PC-9 (cell line): ENCODE results near the gene NLN. TPM values are rescaled to one million over a fixed set of nuclear protein-coding genes. Genes with fewer than 3 reads are reported as not detected.
"Not testable (repeated sequence)": the region's sequence is repeated elsewhere in the genome, so short reads cannot be mapped to it uniquely, and the experiment has no call there.

ENCODE experiments used
- Bru-seq: library from RNA; stranded (reverse); fragments of 400-500 nt; gene quantifications from one replicate; lab custom pipeline; 2021; lab: Mats Ljungman, UMichigan
- BruChase-seq, 2 experiments: library from RNA; stranded (reverse); fragments of 400-500 nt; gene quantifications; one replicate each; lab custom pipeline; 2021; lab: Mats Ljungman, UMichigan
- BruUV-seq: library from RNA; stranded (reverse); fragments of 400-500 nt; replicated peaks from 2 replicates; lab custom pipeline; 2021; lab: Mats Ljungman, UMichigan
- CTCF ChIA-PET: fragments of 300-600 bp; sonication (Branson Sonifier 250); formaldehyde crosslinking; loops from one replicate; lab custom pipeline; 2022; ENCODE audit warnings: antibody characterized with exemption; lab: Charles Lee
- POLR2A ChIA-PET: fragments of 300-600 bp; sonication (Branson Sonifier 250); formaldehyde crosslinking; loops from one replicate; lab custom pipeline; 2022; ENCODE audit warnings: antibody characterized with exemption; ENCODE audit not compliant: unreplicated experiment; lab: Charles Lee
- DNase-seq, 2 experiments: peaks; one replicate each; pipeline versions ENCODE4 v3.0.0 to v3.0.0-alpha.2; 2015 to 2022; ENCODE audit warnings: mixed read lengths in 1 of 2
- H2AFZ ChIP-seq: fragments of 200-600 bp; sonication (generic); 2 replicates; pipeline ENCODE4 v1.8.1; 2017; ENCODE audit warnings: antibody characterized with exemption
- H3F3A ChIP-seq: fragments of 200-600 bp; sonication (generic); 2 replicates; pipeline ENCODE4 v1.8.1; 2017; ENCODE audit warnings: antibody characterized with exemption, mild to moderate bottlenecking, low read depth; ENCODE audit not compliant: insufficient read depth
- H3K27ac ChIP-seq: fragments of 200-600 bp; sonication (generic); 2 replicates; pipeline ENCODE4 v1.6.1; 2016; ENCODE audit warnings: mixed run types
- H3K27me3 ChIP-seq: fragments of 200-600 bp; sonication (generic); 2 replicates; pipeline ENCODE4 v1.6.1; 2016; ENCODE audit warnings: low read depth, mixed run types; ENCODE audit not compliant: insufficient read depth
- H3K36me3 ChIP-seq: fragments of 200-600 bp; sonication (generic); 2 replicates; pipeline ENCODE4 v1.6.1; 2016; ENCODE audit warnings: low read depth, mixed run types
- H3K4me1 ChIP-seq: fragments of 200-600 bp; sonication (generic); replicated peaks from 2 replicates; pipeline ENCODE4 v1.6.1; 2016; ENCODE audit warnings: mixed run types; ENCODE audit not compliant: insufficient read depth
- H3K4me2 ChIP-seq: fragments of 200-600 bp; sonication (generic); 2 replicates; pipeline ENCODE4 v1.6.1; 2017; ENCODE audit warnings: mixed run types
- H3K4me3 ChIP-seq: fragments of 200-600 bp; sonication (generic); 2 replicates; pipeline ENCODE4 v1.6.1; 2016; ENCODE audit warnings: mixed run types
- H3K79me2 ChIP-seq: fragments of 200-600 bp; sonication (generic); 2 replicates; pipeline ENCODE4 v1.6.1; 2017; ENCODE audit warnings: low read depth, mixed run types
- H3K9me2 ChIP-seq: fragments of 200-600 bp; sonication (generic); 2 replicates; pipeline ENCODE4 v1.8.1; 2017; ENCODE audit warnings: mild to moderate bottlenecking; ENCODE audit not compliant: insufficient read depth
- H3K9me3 ChIP-seq: fragments of 200-600 bp; sonication (generic); 2 replicates; pipeline ENCODE4 v1.8.1; 2016; ENCODE audit warnings: low read depth; ENCODE audit not compliant: insufficient read depth
- H4K20me1 ChIP-seq: fragments of 200-600 bp; sonication (generic); 2 replicates; pipeline ENCODE4 v1.8.1; 2017; ENCODE audit not compliant: insufficient read depth
- EZH2 ChIP-seq: fragments of 200-600 bp; sonication (generic); IDR thresholded peaks from 2 replicates; pipeline ENCODE4 v1.8.0; 2017; ENCODE audit warnings: antibody characterized with exemption, low read depth
- intact Hi-C: fragments of 100-400 bp; cut with micrococcal nuclease; formaldehyde crosslinking; loops from one replicate; pipeline ENCODE4 v1.10.0; 2022; ENCODE audit not compliant: unreplicated experiment
- long read RNA-seq: library from polyadenylated mRNA; stranded (forward); transcript quantifications from one replicate; pipeline ENCODE4 v2.0.0, GENCODE V29; 2022
- total RNA-seq: library from RNA; stranded (reverse); gene quantifications from 2 replicates; pipeline ENCODE4 v1.2.3, GENCODE V29; 2021
- TF ChIP-seq, protein P1 (sequence below): fragments of 200-600 bp; sonication (generic); conservative IDR thresholded peaks from 2 replicates; pipeline ENCODE4 v1.6.1; 2017; ENCODE audit warnings: mixed run types, antibody characterized with exemption, mild to moderate bottlenecking, moderate library complexity

The NLN gene
- total RNA-seq, result 56.7 and 74.7 TPM in 2 replicates
- Bru-seq, nascent RNA, result percentile 82 among the genes with signal in this experiment
- BruChase-seq, experiment 1, labeled RNA remaining after a 2-hour chase, result percentile 70 among the genes with signal in this experiment
- BruChase-seq, experiment 2, labeled RNA remaining after a 6-hour chase, result percentile 79 among the genes with signal in this experiment
- long read RNA-seq, full-length matches to known transcripts, result 57 of 94 reads
- long read RNA-seq, partial matches to known transcripts, result 5 of 94 reads
- long read RNA-seq, other reads (novel, unspliced or antisense), result 32 of 94 reads

DNA sequence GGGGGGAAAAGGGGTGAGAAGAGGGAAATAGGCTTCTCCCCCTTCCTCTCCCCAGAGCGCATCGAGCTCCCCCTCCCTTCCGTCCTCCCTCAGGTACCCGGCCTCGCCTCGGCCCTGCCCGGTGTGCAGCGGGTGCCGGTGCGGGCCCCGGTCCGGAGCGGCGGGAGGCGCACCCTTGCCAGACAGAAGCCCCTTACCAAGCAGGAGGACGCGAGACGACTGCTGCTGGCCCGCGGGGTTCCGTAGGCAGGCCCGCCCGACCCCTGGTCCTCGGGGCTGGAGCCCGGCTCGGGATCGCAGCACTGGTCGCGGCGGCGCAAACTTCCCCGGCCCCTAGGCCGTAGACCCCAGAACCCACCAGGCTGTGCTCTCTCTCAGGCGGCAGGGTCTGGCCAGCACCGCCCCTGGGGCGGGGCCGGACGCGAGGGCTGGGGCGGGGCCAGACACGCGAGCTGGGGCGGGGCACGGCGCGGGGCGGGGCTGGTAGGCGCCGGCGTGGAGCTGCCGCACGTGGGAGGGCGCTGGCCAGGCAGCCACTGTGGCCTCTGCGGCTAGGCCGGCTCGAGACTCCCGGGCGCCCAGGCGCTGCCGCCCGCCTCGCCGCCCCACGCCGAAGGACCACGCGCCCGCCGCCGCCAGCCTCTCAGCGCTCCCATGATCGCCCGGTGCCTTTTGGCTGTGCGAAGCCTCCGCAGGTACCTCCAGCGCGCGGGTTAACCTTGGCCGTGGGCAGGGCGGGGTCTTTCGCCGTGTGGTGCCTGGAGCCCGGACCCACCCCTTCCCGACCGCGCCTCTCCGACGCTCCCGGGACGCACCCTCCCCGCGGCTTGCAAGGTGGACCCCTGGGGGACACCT, at the start of gene NLN, which contains the start of gene SGTB:
NLN (plus strand) TSS at position 486 of the 855 bp plus-strand sequence; CDS start at position 655, 169 bp downstream.
SGTB (minus strand) TSS at position 390 of the 855 bp plus-strand sequence. CDS start 1,302 bp downstream, outside the sequence.
- Histone ChIP-seq H3K27ac (peak within 1 kb of the TSS; percentile 48), H3K79me2 (peaks cover 42% of the 10 kb centered on the region), H2AFZ (peak within 1 kb of the TSS; percentile 95), H3F3A (peaks cover 12% of the 10 kb centered on the region; the same call in 1 of the 2 replicates), H3K4me1 (peaks cover 26% of the 10 kb centered on the region), H3K4me3 (peak within 1 kb of the TSS; percentile 61), H3K4me2 (peak within 1 kb of the TSS; percentile 90), H3K9me2 (no peaks in the 10 kb centered on the region; the same call in 1 of the 2 replicates), H3K27me3 (no peaks in the 10 kb centered on the region), H4K20me1 (no peaks in the 10 kb centered on the region), H3K9me3 (no peaks in the 10 kb centered on the region), H3K36me3 (0 out of 2 replicates have a peak, but pooled peaks cover 8% of the 10 kb centered on the region)
- peak; percentile 44 to 86 for DNase-seq
- ChIA-PET CTCF (no interaction called here), POLR2A (interaction anchor here (0.5 to 0.6 kb wide), 3 partner anchors 96 to 1071 kb away, joined by 3 to 5 read pairs (median 4); no protein-coding TSS in a partner anchor)
- TF ChIP-seq EZH2, result no peak
- TF ChIP-seq, protein P1, sequence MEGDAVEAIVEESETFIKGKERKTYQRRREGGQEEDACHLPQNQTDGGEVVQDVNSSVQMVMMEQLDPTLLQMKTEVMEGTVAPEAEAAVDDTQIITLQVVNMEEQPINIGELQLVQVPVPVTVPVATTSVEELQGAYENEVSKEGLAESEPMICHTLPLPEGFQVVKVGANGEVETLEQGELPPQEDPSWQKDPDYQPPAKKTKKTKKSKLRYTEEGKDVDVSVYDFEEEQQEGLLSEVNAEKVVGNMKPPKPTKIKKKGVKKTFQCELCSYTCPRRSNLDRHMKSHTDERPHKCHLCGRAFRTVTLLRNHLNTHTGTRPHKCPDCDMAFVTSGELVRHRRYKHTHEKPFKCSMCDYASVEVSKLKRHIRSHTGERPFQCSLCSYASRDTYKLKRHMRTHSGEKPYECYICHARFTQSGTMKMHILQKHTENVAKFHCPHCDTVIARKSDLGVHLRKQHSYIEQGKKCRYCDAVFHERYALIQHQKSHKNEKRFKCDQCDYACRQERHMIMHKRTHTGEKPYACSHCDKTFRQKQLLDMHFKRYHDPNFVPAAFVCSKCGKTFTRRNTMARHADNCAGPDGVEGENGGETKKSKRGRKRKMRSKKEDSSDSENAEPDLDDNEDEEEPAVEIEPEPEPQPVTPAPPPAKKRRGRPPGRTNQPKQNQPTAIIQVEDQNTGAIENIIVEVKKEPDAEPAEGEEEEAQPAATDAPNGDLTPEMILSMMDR, result no peak
- BruUV-seq, result no TSS peak
- intact Hi-C loops, result loop anchor here (5.0 kb wide), 2 partner anchors 90 to 205 kb away; partner anchors contain the start of gene ERBIN

- Histone ChIP-seq H3K27ac (no peak overlapping the region), H3K79me2 (no peaks in the 10 kb centered on the region), H3K4me2 (no peak overlapping the region), H3K9me2 (no peaks in the 10 kb centered on the region), H4K20me1 (no peaks in the 10 kb centered on the region), H3K4me3 (no peak overlapping the region), H2AFZ (no peak overlapping the region), H3F3A (no peaks in the 10 kb centered on the region), H3K27me3 (no peaks in the 10 kb centered on the region), H3K9me3 (no peaks in the 10 kb centered on the region), H3K4me1 (0 out of 2 replicates have a peak, but pooled peaks cover 5% of the 10 kb centered on the region), H3K36me3 (no peaks in the 10 kb centered on the region)
- ChIA-PET CTCF (no interaction called here), POLR2A (no interaction called here)
- intact Hi-C loops, result no loop called here
- DNase-seq, result peak in 1 of 2 experiments; percentile 59
- no peak for TF ChIP-seq EZH2
- TF ChIP-seq, protein P1, result no peak
- BruUV-seq, result no TSS peak
Measured at GRCh38 chr5:65672796-65673195, 49.2 kb upstream of the NLN start.

DNA sequence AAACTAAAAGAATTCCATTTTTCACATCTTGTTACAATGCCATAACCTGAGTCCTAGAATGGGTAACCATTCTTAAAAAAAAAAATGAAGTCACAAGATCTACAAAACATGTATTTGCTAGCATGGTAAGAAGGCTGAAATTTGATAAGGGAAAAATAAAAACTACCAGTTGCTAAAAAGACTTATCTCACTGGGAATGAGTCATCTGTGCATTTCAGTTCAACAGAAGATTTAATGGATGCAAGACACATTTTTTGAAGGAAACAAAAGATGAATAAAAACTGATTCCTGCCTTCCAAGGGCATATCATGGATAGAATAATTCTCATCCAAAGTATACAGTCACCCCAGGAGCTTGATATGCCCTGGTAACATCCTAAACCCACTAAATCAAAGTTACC, 47.3 kb upstream of the NLN start:
- CTCF ChIA-PET, result no interaction called here
- H3K4me1 ChIP-seq, result 0 out of 2 replicates have a peak, but pooled peaks cover 5% of the 10 kb centered on the region
- H3K9me2 ChIP-seq, result no peaks in the 10 kb centered on the region
- intact Hi-C loops, result no loop called here
- no peaks in the 10 kb centered on the region for H3K36me3 ChIP-seq
- no peaks in the 10 kb centered on the region for H4K20me1 ChIP-seq
- H3K4me2 ChIP-seq, result no peak overlapping the region
- H3F3A ChIP-seq, result no peaks in the 10 kb centered on the region
- no peaks in the 10 kb centered on the region for H3K79me2 ChIP-seq
- BruUV-seq, result no TSS peak
- H3K27ac ChIP-seq, result no peak overlapping the region
- H3K4me3 ChIP-seq, result no peak overlapping the region
- H3K27me3 ChIP-seq, result no peaks in the 10 kb centered on the region
- H3K9me3 ChIP-seq, result no peaks in the 10 kb centered on the region
- H2AFZ ChIP-seq, result no peak overlapping the region
- TF ChIP-seq EZH2, result no peak
- DNase-seq, result no peak
- POLR2A ChIA-PET, result no interaction called here

DNA sequence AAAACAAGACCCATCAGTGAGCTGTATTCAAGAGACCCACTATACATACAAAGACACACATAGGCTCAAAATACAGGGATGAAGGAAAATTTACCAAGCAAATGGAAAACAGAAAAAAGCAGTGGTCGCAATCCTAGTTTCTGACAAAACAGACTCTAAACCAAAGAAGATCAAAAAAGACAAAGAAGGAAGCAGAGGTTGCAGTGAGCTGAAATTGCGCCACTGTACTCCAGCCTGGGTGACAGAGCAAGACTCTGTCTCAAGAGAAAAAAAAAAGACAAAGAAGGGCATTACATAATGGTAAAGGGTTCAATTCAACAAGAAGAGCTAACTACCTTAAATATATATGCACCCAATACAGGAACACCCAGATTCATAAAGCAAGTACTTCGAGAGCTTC, 45.9 kb upstream of the NLN start:
- H3K4me2 ChIP-seq, intact Hi-C loops, H3K36me3 ChIP-seq, H3K9me2 ChIP-seq, H3K79me2 ChIP-seq, H3F3A ChIP-seq, H3K27ac ChIP-seq, H3K4me3 ChIP-seq, H4K20me1 ChIP-seq, H3K9me3 ChIP-seq, DNase-seq, H3K4me1 ChIP-seq, H2AFZ ChIP-seq, BruUV-seq, H3K27me3 ChIP-seq, POLR2A ChIA-PET: not testable (repeated sequence)
- CTCF ChIA-PET, result interaction anchor here (0.7 kb wide), 1 partner anchor 478 kb away, joined by 3 read pairs; no protein-coding TSS in a partner anchor
